ENCODE data around the gene OLFML1.

OLFML1 gene

DNA sequence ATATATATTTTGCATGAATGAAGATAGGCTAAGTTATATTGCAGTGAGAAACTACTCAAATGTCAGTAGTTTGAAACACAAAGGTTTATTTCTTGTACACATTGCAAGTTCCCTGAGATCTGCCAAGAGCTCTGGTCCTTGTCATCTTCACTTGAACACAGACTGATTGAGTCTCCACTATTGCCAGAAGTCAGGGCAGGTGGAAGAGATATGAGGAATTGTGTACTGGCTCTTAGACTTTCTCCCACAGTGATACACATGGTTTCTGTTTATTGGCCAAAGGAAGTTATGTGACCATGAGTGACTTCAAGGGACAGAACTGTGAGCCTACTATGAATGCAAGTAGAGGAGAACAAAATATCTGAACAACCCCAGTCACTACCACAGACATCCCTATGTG, 72.7 kb downstream of the OLFML1 start:
- no peak overlapping the region for H3K4me3 ChIP-seq (ENCODE audit: low read depth, low read length)
- TF ChIP-seq, protein P1, sequence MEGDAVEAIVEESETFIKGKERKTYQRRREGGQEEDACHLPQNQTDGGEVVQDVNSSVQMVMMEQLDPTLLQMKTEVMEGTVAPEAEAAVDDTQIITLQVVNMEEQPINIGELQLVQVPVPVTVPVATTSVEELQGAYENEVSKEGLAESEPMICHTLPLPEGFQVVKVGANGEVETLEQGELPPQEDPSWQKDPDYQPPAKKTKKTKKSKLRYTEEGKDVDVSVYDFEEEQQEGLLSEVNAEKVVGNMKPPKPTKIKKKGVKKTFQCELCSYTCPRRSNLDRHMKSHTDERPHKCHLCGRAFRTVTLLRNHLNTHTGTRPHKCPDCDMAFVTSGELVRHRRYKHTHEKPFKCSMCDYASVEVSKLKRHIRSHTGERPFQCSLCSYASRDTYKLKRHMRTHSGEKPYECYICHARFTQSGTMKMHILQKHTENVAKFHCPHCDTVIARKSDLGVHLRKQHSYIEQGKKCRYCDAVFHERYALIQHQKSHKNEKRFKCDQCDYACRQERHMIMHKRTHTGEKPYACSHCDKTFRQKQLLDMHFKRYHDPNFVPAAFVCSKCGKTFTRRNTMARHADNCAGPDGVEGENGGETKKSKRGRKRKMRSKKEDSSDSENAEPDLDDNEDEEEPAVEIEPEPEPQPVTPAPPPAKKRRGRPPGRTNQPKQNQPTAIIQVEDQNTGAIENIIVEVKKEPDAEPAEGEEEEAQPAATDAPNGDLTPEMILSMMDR (IDR thresholded peaks at IDR 0.05; ENCODE audit: low read depth, low read length): no peak

DNA sequence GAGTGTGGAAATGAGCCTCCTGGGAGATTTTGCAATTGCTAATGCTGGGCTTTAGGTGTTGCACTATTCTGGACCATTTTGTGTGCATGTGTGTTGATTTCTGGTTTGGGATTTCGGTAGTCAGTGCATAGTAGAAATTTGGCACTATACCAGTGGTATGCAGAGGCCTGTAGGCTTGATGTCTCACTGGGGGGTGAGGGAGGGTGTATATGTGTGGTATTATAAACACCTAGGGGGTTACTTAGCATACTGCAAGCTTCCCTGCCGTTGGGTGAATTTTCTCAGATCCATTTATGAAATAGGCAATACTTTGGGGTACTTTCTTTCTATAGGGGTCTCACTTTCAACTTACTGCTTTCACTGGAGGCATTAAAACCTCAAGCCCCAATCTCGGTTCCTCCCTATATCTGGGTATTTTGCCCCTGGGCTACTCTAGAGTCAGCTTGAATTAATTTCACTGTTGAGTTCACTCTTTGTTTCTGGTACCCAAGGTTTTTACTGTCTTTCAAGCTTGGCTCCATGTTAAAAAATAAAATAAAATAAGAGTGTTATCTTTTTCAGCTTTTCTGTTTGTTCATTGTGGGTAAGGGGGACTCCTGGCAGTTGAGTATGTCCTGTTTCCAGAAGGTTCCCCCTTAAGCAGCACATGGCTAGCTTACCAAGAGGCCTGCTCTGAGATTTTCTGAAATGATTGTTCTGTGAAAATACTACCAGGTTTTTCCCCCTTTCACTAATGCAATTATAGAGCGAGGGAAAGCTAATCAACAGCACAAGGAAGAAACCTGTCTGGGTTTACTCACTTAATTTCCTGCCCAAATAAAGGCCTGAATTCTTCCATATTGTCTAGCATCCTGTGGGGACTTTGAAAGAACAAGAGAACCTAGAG, 74.3 kb downstream of the OLFML1 start:
- TF ChIP-seq, protein P1 (IDR thresholded peaks at IDR 0.05; ENCODE audit: low read depth, low read length): no peak
- no peak overlapping the region for H3K4me3 ChIP-seq (ENCODE audit: low read depth, low read length)

Measured in WI38 (cell line).